Stimulated activated CD8-positive, alpha-beta memory T cell treated with anti-CD3 and anti-CD28 coated beads, Interleukin-12 subunit alpha, Interleukin-12 subunit beta, amount 100 ng/mL, for 4 hours (primary cell): ENCODE measurements around the gene GDF9.
A peak's percentile ranks its signal among the peaks of the same experiment; 100 is the strongest.

Source experiments
- DNase-seq: peaks from one replicate; pipeline ENCODE4 v3.0.0-alpha.2; 2020; ENCODE audit warnings: low read depth

The GDF9 gene

GRCh38 chr5:132836852-132837251 is 29.4 kb downstream of the GDF9 start:
- no peak for DNase-seq

GRCh38 chr5:132834057-132834456 is 32.2 kb downstream of the GDF9 start:
- no peak for DNase-seq

- DNase-seq, result no peak
Observed at GRCh38 chr5:132832612-132833011, 33.7 kb downstream of the GDF9 start.

- DNase-seq, result no peak
Observed at GRCh38 chr5:132831095-132831860, 35.0 kb downstream of the GDF9 start.

GRCh38 chr5:132830436-132831094 is 35.7 kb downstream of the GDF9 start, which contains the start of gene SHROOM1:
TSS of gene SHROOM1 (minus strand) at chr5:132830647. CDS start at chr5:132826140, 4,507 bp downstream.
- peak; percentile 9 for DNase-seq

GRCh38 chr5:132829742-132830435 is 36.4 kb downstream of the GDF9 start:
- peak; percentile 49 for DNase-seq

- no peak for DNase-seq
Observed at GRCh38 chr5:132828846-132829494, 37.3 kb downstream of the GDF9 start.

GRCh38 chr5:132827943-132828673 is 38.2 kb downstream of the GDF9 start:
- no peak for DNase-seq

- no peak for DNase-seq
Observed at GRCh38 chr5:132826424-132827082, 39.7 kb downstream of the GDF9 start.

- no peak for DNase-seq
Observed at GRCh38 chr5:132825834-132826391, 40.4 kb downstream of the GDF9 start.

- DNase-seq, result no peak
Observed at GRCh38 chr5:132825033-132825833, 41.0 kb downstream of the GDF9 start.

GRCh38 chr5:132824426-132824825 is 41.8 kb downstream of the GDF9 start:
- DNase-seq, result no peak

GRCh38 chr5:132823481-132824050 is 42.7 kb downstream of the GDF9 start:
- DNase-seq, result no peak

- DNase-seq, result no peak
Observed at GRCh38 chr5:132822650-132823480, 43.4 kb downstream of the GDF9 start.

GRCh38 chr5:132821791-132822190 is 44.5 kb downstream of the GDF9 start:
- no peak for DNase-seq

GRCh38 chr5:132821350-132821749 is 44.9 kb downstream of the GDF9 start:
- DNase-seq, result no peak

- DNase-seq, result peak; percentile 63
Observed at GRCh38 chr5:132820162-132820754, 46.0 kb downstream of the GDF9 start.

GRCh38 chr5:132819468-132819867 is 46.8 kb downstream of the GDF9 start:
- DNase-seq, result no peak
